HG02678 (cell line): ENCODE data around the gene OBSL1.

Experiments used
- ATAC-seq: cut with Tn5 transposase; IDR thresholded peaks from one replicate; pipeline ENCODE4 v1.9.1; 2021; ENCODE audit warnings: mild to moderate bottlenecking, moderate library complexity; ENCODE audit not compliant: unreplicated experiment

Gene OBSL1

GRCh38 chr2:219552382-219553167, 18.8 kb downstream of the OBSL1 start:
- peak; percentile 91 for ATAC-seq

GRCh38 chr2:219551441-219552381, 19.6 kb downstream of the OBSL1 start:
- ATAC-seq, result peak; percentile 17

GRCh38 chr2:219549619-219550018, 21.7 kb downstream of the OBSL1 start:
- ATAC-seq, result no peak

- ATAC-seq, result no peak
These were observed 22.3 kb downstream of the OBSL1 start for GRCh38 chr2:219548990-219549389.

- no peak for ATAC-seq
These were observed 23.7 kb downstream of the OBSL1 start for GRCh38 chr2:219547621-219548020.

- no peak for ATAC-seq
These were observed 25.4 kb downstream of the OBSL1 start for GRCh38 chr2:219545943-219546352.

GRCh38 chr2:219545295-219545942, 25.9 kb downstream of the OBSL1 start:
- no peak for ATAC-seq

GRCh38 chr2:219544567-219544966, 26.8 kb downstream of the OBSL1 start:
- no peak for ATAC-seq

- ATAC-seq, result peak; percentile 75
These were observed 27.6 kb downstream of the OBSL1 start, which contains the start of the genes CHPF and TMEM198 for GRCh38 chr2:219543596-219544358. CHPF (minus strand) TSS chr2:219543809; CDS start chr2:219543538, 271 bp downstream. TMEM198 (plus strand) TSS chr2:219544028; CDS start chr2:219544728, 700 bp downstream.

GRCh38 chr2:219542931-219543595, 28.3 kb downstream of the OBSL1 start:
- peak; percentile 37 for ATAC-seq

GRCh38 chr2:219541611-219542180, 29.6 kb downstream of the OBSL1 start:
- peak; percentile 46 for ATAC-seq

GRCh38 chr2:219540784-219541504, 30.4 kb downstream of the OBSL1 start:
- ATAC-seq, result no peak

- ATAC-seq, result no peak
These were observed 31.2 kb downstream of the OBSL1 start for GRCh38 chr2:219539926-219540678.

GRCh38 chr2:219538956-219539788, 32.2 kb downstream of the OBSL1 start:
- no peak for ATAC-seq

GRCh38 chr2:219538504-219538951, 32.8 kb downstream of the OBSL1 start:
- no peak for ATAC-seq

GRCh38 chr2:219537657-219538488, 33.5 kb downstream of the OBSL1 start:
- ATAC-seq, result no peak
